LNCaP clone FGC (cell line): ENCODE measurements around the gene CCNF.

Experiments
- DNase-seq: peaks from one replicate; pipeline ENCODE4 v3.0.0-alpha.2; 2011; ENCODE audit warnings: low read depth
- H3K4me3 ChIP-seq: 2 replicates; pipeline ENCODE4 v1.5.1; 2011; ENCODE audit warnings: mild to moderate bottlenecking, low read depth, low read length, control low read depth
- CTCF ChIP-seq: IDR thresholded peaks from 2 replicates; pipeline ENCODE4 v1.5.1; 2012; ENCODE audit warnings: mild to moderate bottlenecking; ENCODE audit not compliant: control insufficient read depth, insufficient read depth; ENCODE audit errors: extremely low read depth

CCNF gene

GRCh38 chr16:2468725-2469398 is 39.6 kb downstream of the CCNF start:
- H3K4me3 ChIP-seq = no peak overlapping the region
- TF ChIP-seq CTCF = no peak
- DNase-seq = no peak

GRCh38 chr16:2469399-2470233 is 40.4 kb downstream of the CCNF start:
- no peak overlapping the region for H3K4me3 ChIP-seq
- no peak for DNase-seq
- no peak for TF ChIP-seq CTCF

GRCh38 chr16:2470234-2470601 is 41.0 kb downstream of the CCNF start:
- no peak overlapping the region for H3K4me3 ChIP-seq
- no peak for DNase-seq
- no peak for TF ChIP-seq CTCF

- TF ChIP-seq CTCF = no peak
- no peak for DNase-seq
- no peak overlapping the region for H3K4me3 ChIP-seq
Measured at GRCh38 chr16:2470603-2471015, 41.4 kb downstream of the CCNF start.

GRCh38 chr16:2471016-2471652 is 41.9 kb downstream of the CCNF start, which contains the start of gene NTN3:
TSS of gene NTN3 (plus strand) at chr16:2471297. CDS start at chr16:2471702, 405 bp downstream.
- no peak for DNase-seq
- TF ChIP-seq CTCF = no peak
- H3K4me3 ChIP-seq = no peak within 1 kb of the TSS

- no peak for TF ChIP-seq CTCF
- no peak for DNase-seq
- H3K4me3 ChIP-seq = no peak overlapping the region
Measured at GRCh38 chr16:2471653-2472487, 42.6 kb downstream of the CCNF start.
